Neural progenitor cell (in vitro differentiated cells): Measurements from ENCODE around the gene LRP5. TPM values are rescaled to one million over a fixed set of nuclear protein-coding genes. Genes with fewer than 3 reads are reported as not detected.
A peak's percentile ranks its signal among the peaks of the same experiment; 100 is the strongest.

Experiments used
- DNase-seq: peaks from one replicate; pipeline ENCODE4 v3.0.0-alpha.2; 2016; ENCODE audit warnings: low spot score
- H2AFZ ChIP-seq: fragments of 200-600 bp; sonication (generic); replicated peaks from 2 replicates; pipeline ENCODE4 v1.6.1; 2016; ENCODE audit warnings: antibody characterized with exemption
- H3F3A ChIP-seq: fragments of 200-600 bp; sonication (generic); 2 replicates; pipeline ENCODE4 v1.6.1; 2016; ENCODE audit warnings: antibody characterized with exemption, low read depth
- H3K27ac ChIP-seq: fragments of 200-600 bp; sonication (generic); 2 replicates; pipeline ENCODE4 v1.5.1; 2016; ENCODE audit warnings: mild to moderate bottlenecking
- H3K27me3 ChIP-seq: fragments of 200-600 bp; sonication (generic); 2 replicates; pipeline ENCODE4 v1.6.1; 2016; ENCODE audit warnings: mild to moderate bottlenecking, moderate library complexity
- H3K36me3 ChIP-seq: fragments of 200-600 bp; sonication (generic); 2 replicates; pipeline ENCODE4 v1.5.1; 2016
- H3K4me1 ChIP-seq: fragments of 200-600 bp; sonication (generic); 2 replicates; pipeline ENCODE4 v1.6.1; 2016; ENCODE audit warnings: mixed run types
- H3K4me2 ChIP-seq: fragments of 200-600 bp; sonication (generic); 2 replicates; pipeline ENCODE4 v1.6.1; 2016
- H3K4me3 ChIP-seq: fragments of 200-600 bp; sonication (generic); 2 replicates; pipeline ENCODE4 v1.5.1; 2016
- H3K79me2 ChIP-seq: fragments of 200-600 bp; sonication (generic); 2 replicates; pipeline ENCODE4 v1.6.1; 2016; ENCODE audit warnings: low read depth
- H3K9ac ChIP-seq: fragments of 200-600 bp; sonication (generic); 2 replicates; pipeline ENCODE4 v1.6.1; 2016
- H3K9me3 ChIP-seq: fragments of 200-600 bp; sonication (generic); 2 replicates; pipeline ENCODE4 v1.5.1; 2016; ENCODE audit warnings: low read depth
- H4K20me1 ChIP-seq: fragments of 200-600 bp; sonication (generic); 2 replicates; pipeline ENCODE4 v1.6.1; 2016; ENCODE audit warnings: low read depth
- H3K27ac Mint-ChIP-seq: 3 replicates; pipeline ENCODE4 v1.8.0; 2021; ENCODE audit warnings: mixed read lengths
- H3K27me3 Mint-ChIP-seq: 2 replicates; pipeline ENCODE4 v1.8.0; 2022; ENCODE audit warnings: low read depth, mild to moderate bottlenecking, inconsistent platforms, moderate library complexity, mixed read lengths; ENCODE audit not compliant: insufficient read depth
- H3K36me3 Mint-ChIP-seq: 3 replicates; pipeline ENCODE4 v1.8.0; 2021; ENCODE audit warnings: mixed read lengths
- H3K4me1 Mint-ChIP-seq: 3 replicates; pipeline ENCODE4 v1.8.0; 2021; ENCODE audit warnings: mixed read lengths
- H3K4me3 Mint-ChIP-seq: 3 replicates; pipeline ENCODE4 v1.8.0; 2021; ENCODE audit warnings: mild to moderate bottlenecking, moderate library complexity, mixed read lengths
- H3K9me3 Mint-ChIP-seq: 3 replicates; pipeline ENCODE4 v1.8.0; 2020; ENCODE audit warnings: mixed read lengths
- EZH2 ChIP-seq: fragments of 200-600 bp; sonication (generic); IDR thresholded peaks from 2 replicates; pipeline ENCODE4 v1.6.1; 2017; ENCODE audit warnings: antibody characterized with exemption, mild to moderate bottlenecking, moderate library complexity
- EZH2phosphoT487 ChIP-seq: fragments of 200-600 bp; sonication (generic); IDR thresholded peaks from 2 replicates; pipeline ENCODE4 v1.6.1; 2017; ENCODE audit warnings: antibody characterized with exemption
- total RNA-seq: library from RNA; depleted of rRNA; stranded (reverse); fragments of >200 nt; gene quantifications from 2 replicates; pipeline ENCODE4 v1.2.3, GENCODE V29; 2015; ENCODE audit warnings: low replicate concordance
- TF ChIP-seq, protein P1 (sequence below): fragments of 200-600 bp; sonication (generic); IDR thresholded peaks from 2 replicates; pipeline ENCODE4 v1.5.1; 2017; ENCODE audit warnings: antibody characterized with exemption, mild to moderate bottlenecking

LRP5 gene
- total RNA-seq, 1 donor from 2014 or later, result 7.3 TPM

GRCh38 chr11:68459886-68460740 lies 147.7 kb downstream of the LRP5 start:
- peaks cover 29% of the 10 kb centered on the region for H3K4me1 Mint-ChIP-seq
- H3K4me3 Mint-ChIP-seq, result peak overlapping the region; percentile 89
- H3K36me3 Mint-ChIP-seq, result peaks cover 9% of the 10 kb centered on the region
- TF ChIP-seq EZH2phosphoT487 (no peak), EZH2 (no peak)
- TF ChIP-seq, protein P1, sequence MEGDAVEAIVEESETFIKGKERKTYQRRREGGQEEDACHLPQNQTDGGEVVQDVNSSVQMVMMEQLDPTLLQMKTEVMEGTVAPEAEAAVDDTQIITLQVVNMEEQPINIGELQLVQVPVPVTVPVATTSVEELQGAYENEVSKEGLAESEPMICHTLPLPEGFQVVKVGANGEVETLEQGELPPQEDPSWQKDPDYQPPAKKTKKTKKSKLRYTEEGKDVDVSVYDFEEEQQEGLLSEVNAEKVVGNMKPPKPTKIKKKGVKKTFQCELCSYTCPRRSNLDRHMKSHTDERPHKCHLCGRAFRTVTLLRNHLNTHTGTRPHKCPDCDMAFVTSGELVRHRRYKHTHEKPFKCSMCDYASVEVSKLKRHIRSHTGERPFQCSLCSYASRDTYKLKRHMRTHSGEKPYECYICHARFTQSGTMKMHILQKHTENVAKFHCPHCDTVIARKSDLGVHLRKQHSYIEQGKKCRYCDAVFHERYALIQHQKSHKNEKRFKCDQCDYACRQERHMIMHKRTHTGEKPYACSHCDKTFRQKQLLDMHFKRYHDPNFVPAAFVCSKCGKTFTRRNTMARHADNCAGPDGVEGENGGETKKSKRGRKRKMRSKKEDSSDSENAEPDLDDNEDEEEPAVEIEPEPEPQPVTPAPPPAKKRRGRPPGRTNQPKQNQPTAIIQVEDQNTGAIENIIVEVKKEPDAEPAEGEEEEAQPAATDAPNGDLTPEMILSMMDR, result no peak
- Histone ChIP-seq H3K36me3 (no peaks in the 10 kb centered on the region), H3K79me2 (peaks cover 46% of the 10 kb centered on the region), H3K4me2 (peak overlapping the region; percentile 99), H4K20me1 (peaks cover 41% of the 10 kb centered on the region), H3K27ac (peak overlapping the region; percentile 98), H3K27me3 (no peaks in the 10 kb centered on the region), H3K9ac (peak overlapping the region; percentile 96), H3K9me3 (no peaks in the 10 kb centered on the region), H3K4me3 (peak overlapping the region; percentile 99), H3K4me1 (peaks cover 14% of the 10 kb centered on the region), H2AFZ (peak overlapping the region; percentile 69), H3F3A (peaks cover 9% of the 10 kb centered on the region)
- DNase-seq, result peak; percentile 100
- H3K27ac Mint-ChIP-seq, result peak overlapping the region; percentile 95
- H3K27me3 Mint-ChIP-seq, result peaks cover 12% of the 10 kb centered on the region
- H3K9me3 Mint-ChIP-seq, result peaks cover 8% of the 10 kb centered on the region

- Histone ChIP-seq H3K9ac (peak within 1 kb of the TSS; percentile 96), H4K20me1 (peaks cover 49% of the 10 kb centered on the region), H3K9me3 (no peaks in the 10 kb centered on the region), H3K79me2 (peaks cover 54% of the 10 kb centered on the region), H3K4me2 (peak within 1 kb of the TSS; percentile 99), H3K27ac (peak within 1 kb of the TSS; percentile 98), H3K27me3 (no peaks in the 10 kb centered on the region), H3F3A (peaks cover 9% of the 10 kb centered on the region), H3K36me3 (no peaks in the 10 kb centered on the region), H3K4me3 (peak within 1 kb of the TSS; percentile 99), H2AFZ (peak within 1 kb of the TSS; percentile 94), H3K4me1 (peaks cover 14% of the 10 kb centered on the region)
- Mint-ChIP-seq H3K27me3 (peaks cover 10% of the 10 kb centered on the region), H3K27ac (peak within 1 kb of the TSS; percentile 95), H3K36me3 (peaks cover 18% of the 10 kb centered on the region), H3K4me3 (peak within 1 kb of the TSS; percentile 97), H3K9me3 (peaks cover 16% of the 10 kb centered on the region), H3K4me1 (peaks cover 28% of the 10 kb centered on the region)
- no peak for TF ChIP-seq EZH2
- TF ChIP-seq, protein P1, result peak; percentile 22
- no peak for DNase-seq
These were observed 148.6 kb downstream of the LRP5 start, which contains the start of gene PPP6R3 for GRCh38 chr11:68460741-68461574. Gene PPP6R3 (plus strand): TSS chr11:68460752. CDS start chr11:68537665, 76,913 bp downstream.

DNA sequence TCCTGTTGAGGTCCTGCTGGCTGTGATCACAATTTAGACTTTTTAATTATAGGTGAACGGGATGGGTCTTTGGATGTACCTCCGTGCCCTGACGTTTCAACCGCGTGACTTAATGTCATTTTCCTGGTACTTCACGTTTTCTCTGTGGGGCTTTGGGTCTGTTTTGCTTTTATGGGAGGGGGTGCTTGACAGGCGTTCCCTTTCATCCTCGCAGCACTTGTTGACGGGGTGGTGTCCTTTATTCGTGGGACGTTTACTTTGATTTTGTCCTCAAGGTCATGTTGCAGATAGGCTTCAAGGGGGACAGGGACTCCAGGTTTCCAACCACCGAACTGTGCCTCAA lies 149.2 kb downstream of the LRP5 start:
- Mint-ChIP-seq H3K36me3 (peaks cover 20% of the 10 kb centered on the region), H3K27me3 (peaks cover 9% of the 10 kb centered on the region), H3K4me3 (peak overlapping the region; percentile 97), H3K4me1 (peaks cover 27% of the 10 kb centered on the region), H3K27ac (peak overlapping the region; percentile 10), H3K9me3 (peaks cover 18% of the 10 kb centered on the region)
- H3K9me3 ChIP-seq, result no peaks in the 10 kb centered on the region
- TF ChIP-seq EZH2, result no peak
- TF ChIP-seq, protein P1, result no peak
- TF ChIP-seq EZH2phosphoT487, result no peak
- peaks cover 55% of the 10 kb centered on the region for H4K20me1 ChIP-seq
- H3K4me3 ChIP-seq, result peak overlapping the region; percentile 99
- no peak for DNase-seq
- H3K4me1 ChIP-seq, result peaks cover 14% of the 10 kb centered on the region
- no peaks in the 10 kb centered on the region for H3K36me3 ChIP-seq
- peaks cover 60% of the 10 kb centered on the region for H3K79me2 ChIP-seq
- no peak overlapping the region for H3K27ac ChIP-seq
- H3F3A ChIP-seq, result peaks cover 9% of the 10 kb centered on the region
- peak overlapping the region; percentile 99 for H3K4me2 ChIP-seq
- no peak overlapping the region for H2AFZ ChIP-seq
- peak overlapping the region; percentile 96 for H3K9ac ChIP-seq
- H3K27me3 ChIP-seq, result no peaks in the 10 kb centered on the region
